ENCODE measurements around the gene TPRKB.
"Not testable (repeated sequence)": the region's sequence is repeated elsewhere in the genome, so short reads cannot be mapped to it uniquely, and the experiment has no call there.

The TPRKB gene

GRCh38 chr2:73740767-73741166 is 3.6 kb upstream of the TPRKB start:
- FAIRE-seq, result no peak
- DNase-seq (ENCODE audit: low spot score), result no peak

- FAIRE-seq, result no peak
Measured at GRCh38 chr2:73739101-73739500, 2.0 kb upstream of the TPRKB start.

GRCh38 chr2:73736378-73736777 is 767 bp downstream of the TPRKB start:
- no peak for FAIRE-seq
- DNase-seq (ENCODE audit: low spot score), result no peak

More at GRCh38 chr2:73739101-73739500, 2.0 kb upstream of the TPRKB start:
- DNase-seq (ENCODE audit: low spot score), result no peak

GRCh38 chr2:73730810-73731209 is 6.3 kb downstream of the TPRKB start:
- DNase-seq (ENCODE audit: low spot score), result no peak
- no peak for FAIRE-seq

GRCh38 chr2:73728711-73729110 is 8.4 kb downstream of the TPRKB start:
- DNase-seq (ENCODE audit: low spot score) (no peak), FAIRE-seq (no peak)

GRCh38 chr2:73728043-73728442 is 9.1 kb downstream of the TPRKB start:
- no peak for FAIRE-seq
- DNase-seq (ENCODE audit: low spot score), result no peak

GRCh38 chr2:73726657-73727056 is 10.5 kb downstream of the TPRKB start:
- DNase-seq (ENCODE audit: low spot score); FAIRE-seq: not testable (repeated sequence)

GRCh38 chr2:73718851-73719621 is 18.1 kb downstream of the TPRKB start:
- DNase-seq (ENCODE audit: low spot score) (no peak), FAIRE-seq (no peak)

- DNase-seq (ENCODE audit: low spot score) (no peak), FAIRE-seq (no peak)
Measured at GRCh38 chr2:73718421-73718820, 18.7 kb downstream of the TPRKB start.

GRCh38 chr2:73717695-73718094 is 19.4 kb downstream of the TPRKB start:
- FAIRE-seq, result not testable (repeated sequence)

GRCh38 chr2:73717251-73717606 is 19.9 kb downstream of the TPRKB start:
- FAIRE-seq (no peak), DNase-seq (ENCODE audit: low spot score) (no peak)

More at GRCh38 chr2:73717695-73718094, 19.4 kb downstream of the TPRKB start:
- DNase-seq (ENCODE audit: low spot score), result not testable (repeated sequence)

GRCh38 chr2:73716543-73717250 is 20.4 kb downstream of the TPRKB start:
- DNase-seq (ENCODE audit: low spot score) (no peak), FAIRE-seq (no peak)

GRCh38 chr2:73714091-73714490 is 23.1 kb downstream of the TPRKB start:
- FAIRE-seq (no peak), DNase-seq (ENCODE audit: low spot score) (no peak)

GRCh38 chr2:73708527-73708926 is 28.6 kb downstream of the TPRKB start:
- DNase-seq (ENCODE audit: low spot score), result no peak
- no peak for FAIRE-seq

- DNase-seq (ENCODE audit: low spot score), result no peak
- FAIRE-seq, result no peak
Measured at GRCh38 chr2:73707636-73708035, 29.5 kb downstream of the TPRKB start.

- FAIRE-seq, result no peak
- DNase-seq (ENCODE audit: low spot score), result no peak
Measured at GRCh38 chr2:73707058-73707457, 30.1 kb downstream of the TPRKB start.

- DNase-seq (ENCODE audit: low spot score), result no peak
- FAIRE-seq, result no peak
Measured at GRCh38 chr2:73705091-73705490, 32.1 kb downstream of the TPRKB start.

- no peak for FAIRE-seq
- no peak for DNase-seq (ENCODE audit: low spot score)
Measured at GRCh38 chr2:73704285-73704684, 32.9 kb downstream of the TPRKB start.

- DNase-seq (ENCODE audit: low spot score) (no peak), FAIRE-seq (no peak)
Measured at GRCh38 chr2:73703675-73704074, 33.5 kb downstream of the TPRKB start.

- FAIRE-seq, result not testable (repeated sequence)
Measured at GRCh38 chr2:73702852-73703493, 34.2 kb downstream of the TPRKB start.

GRCh38 chr2:73701968-73702665 is 35.0 kb downstream of the TPRKB start:
- peak; percentile 77 for FAIRE-seq
- peak; percentile 26 for DNase-seq (ENCODE audit: low spot score)

More at GRCh38 chr2:73702852-73703493, 34.2 kb downstream of the TPRKB start:
- not testable (repeated sequence) for DNase-seq (ENCODE audit: low spot score)

- not testable (repeated sequence) for FAIRE-seq; DNase-seq (ENCODE audit: low spot score)
Measured at GRCh38 chr2:73701448-73701765, 35.7 kb downstream of the TPRKB start.

Data from RCC 7860 (cell line).